Keratinocyte (primary cell): ENCODE data around the gene HCFC1.

Experiments
- CTCF ChIP-seq, 3 experiments: IDR thresholded peaks in 1 of 3; conservative IDR thresholded peaks in 1 of 3; optimal IDR thresholded peaks in 1 of 3; 2 replicates in 2 of 3; 3 replicates in 1 of 3; pipeline versions ENCODE3 to v1.5.1; 2011; ENCODE audit warnings: low read length in 3 of 3, mild to moderate bottlenecking in 3 of 3, moderate library complexity in 2 of 3, control low read depth in 1 of 3, inconsistent platforms in 1 of 3; ENCODE audit not compliant: insufficient read depth in 2 of 3; ENCODE audit errors: extremely low read depth in 1 of 3
- EZH2 ChIP-seq: IDR thresholded peaks from one replicate; pipeline ENCODE4 v1.6.1; 2012; ENCODE audit warnings: inconsistent platforms, mild to moderate bottlenecking, low read length, moderate library complexity

GRCh38 chrX:153938226-153938786 lies 33.3 kb downstream of the HCFC1 start:
- TF ChIP-seq CTCF (optimal IDR thresholded peaks at IDR 0.05 in 1 of 3, IDR thresholded peaks at IDR 0.05 in 1 of 3, conservative IDR thresholded peaks at IDR 0.05 in 1 of 3; ENCODE audit: extremely low read depth in 1 of 3, insufficient read depth in 2 of 3, low read length in 3 of 3), result no peak
- no peak for TF ChIP-seq EZH2
